DMS153 (cell line): Measurements from ENCODE around the gene GPA33.

Source experiments
- DNase-seq: peaks from one replicate; lab custom pipeline; 2025; lab: John Stamatoyannopoulos, UW

GPA33 gene, protein sequence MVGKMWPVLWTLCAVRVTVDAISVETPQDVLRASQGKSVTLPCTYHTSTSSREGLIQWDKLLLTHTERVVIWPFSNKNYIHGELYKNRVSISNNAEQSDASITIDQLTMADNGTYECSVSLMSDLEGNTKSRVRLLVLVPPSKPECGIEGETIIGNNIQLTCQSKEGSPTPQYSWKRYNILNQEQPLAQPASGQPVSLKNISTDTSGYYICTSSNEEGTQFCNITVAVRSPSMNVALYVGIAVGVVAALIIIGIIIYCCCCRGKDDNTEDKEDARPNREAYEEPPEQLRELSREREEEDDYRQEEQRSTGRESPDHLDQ

GRCh38 chr1:167090314-167090942, at the start of gene GPA33:
Gene GPA33, minus strand, starts transcription at chr1:167090377. Its CDS starts 90 bp downstream, at chr1:167090287.
- DNase-seq, result peak; percentile 35

- no peak for DNase-seq
Observed at GRCh38 chr1:167138703-167139102, 48.5 kb upstream of the GPA33 start.

- no peak for DNase-seq
Observed at GRCh38 chr1:167137793-167138510, 47.8 kb upstream of the GPA33 start.

DNA sequence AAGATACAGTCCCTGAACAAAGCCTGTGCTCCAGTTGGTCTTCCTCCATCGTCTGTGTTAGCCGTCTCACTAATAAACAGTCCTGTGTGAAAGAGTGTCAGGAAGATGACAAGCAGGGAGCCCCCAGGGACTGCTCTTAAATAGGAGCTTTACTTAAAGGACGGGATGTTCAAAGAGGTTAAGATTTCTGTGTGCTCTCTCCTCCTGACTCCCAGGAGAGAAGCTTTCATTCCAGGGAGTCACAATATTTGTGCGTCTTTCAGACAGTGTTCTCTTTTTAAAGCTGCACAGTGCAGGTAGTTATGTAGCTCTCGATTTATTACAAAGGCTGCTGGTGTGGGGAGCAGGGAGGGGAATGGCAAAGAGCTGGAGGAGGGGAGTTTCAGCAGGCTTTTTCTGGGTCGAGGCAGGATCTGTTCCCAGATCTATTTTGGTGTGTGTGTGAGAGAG, 47.2 kb upstream of the GPA33 start:
- no peak for DNase-seq

GRCh38 chr1:167136806-167137205, 46.6 kb upstream of the GPA33 start:
- DNase-seq, result no peak

GRCh38 chr1:167136191-167136614, 46.0 kb upstream of the GPA33 start:
- DNase-seq, result no peak

DNA sequence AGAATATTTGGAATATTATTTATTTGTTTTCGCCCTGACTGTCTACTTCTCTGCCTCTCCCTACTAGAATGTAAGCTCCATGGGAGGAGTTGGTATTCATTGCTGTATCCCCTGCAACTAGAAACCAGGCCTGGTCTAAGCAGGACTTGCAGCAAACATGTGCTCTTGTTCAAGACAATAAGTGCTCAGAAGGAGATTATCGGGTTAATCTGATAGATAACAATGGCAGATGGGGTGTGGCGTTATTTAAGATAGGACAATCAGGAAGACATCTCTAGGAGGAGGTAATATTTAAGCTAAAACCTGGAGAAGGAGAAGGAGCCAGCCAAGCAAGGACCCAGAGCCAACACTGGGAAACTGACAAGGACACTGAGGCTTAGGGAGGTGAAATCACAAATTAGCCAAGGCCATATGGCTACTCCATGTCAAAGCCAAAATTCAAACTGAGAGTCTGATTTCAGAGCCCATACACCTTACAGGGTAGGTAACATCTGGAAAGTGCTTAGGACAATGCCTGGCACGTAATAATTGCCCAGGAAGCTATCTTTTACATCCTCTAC, 45.2 kb upstream of the GPA33 start:
- DNase-seq, result no peak

- DNase-seq, result no peak
Observed at GRCh38 chr1:167132301-167133010, 42.3 kb upstream of the GPA33 start.

DNA sequence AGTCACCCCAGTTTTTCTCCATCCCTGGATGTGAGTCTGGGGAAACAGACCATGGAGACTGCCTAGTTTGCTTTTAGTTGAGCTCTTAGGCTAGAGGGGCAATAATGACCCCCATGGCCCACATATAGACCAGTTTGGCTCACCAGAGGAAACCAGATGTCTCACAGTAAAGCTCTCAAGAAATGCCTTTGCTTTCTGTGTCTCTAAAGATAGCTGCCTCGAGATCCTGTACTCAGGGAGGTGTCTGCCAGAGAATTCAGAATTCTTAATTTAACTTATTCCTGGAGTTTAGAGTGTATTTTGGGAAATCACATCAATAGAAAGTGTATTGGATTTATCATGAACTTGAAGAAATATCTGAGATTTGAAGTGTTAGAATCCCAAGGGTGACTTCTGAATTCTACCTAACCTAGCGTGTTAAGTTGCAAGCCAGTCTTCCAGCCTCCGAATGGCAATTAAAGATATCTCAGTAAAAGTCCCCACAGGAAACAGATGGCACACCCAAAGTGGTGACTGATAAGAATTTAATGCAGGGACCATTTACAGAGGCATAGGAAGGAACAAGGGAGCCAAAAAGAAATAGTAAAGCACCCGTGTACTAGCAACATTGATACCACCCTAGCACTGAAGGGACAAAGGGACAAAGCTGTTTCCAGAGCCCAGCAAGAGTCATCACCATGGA, 40.8 kb upstream of the GPA33 start:
- no peak for DNase-seq

DNA sequence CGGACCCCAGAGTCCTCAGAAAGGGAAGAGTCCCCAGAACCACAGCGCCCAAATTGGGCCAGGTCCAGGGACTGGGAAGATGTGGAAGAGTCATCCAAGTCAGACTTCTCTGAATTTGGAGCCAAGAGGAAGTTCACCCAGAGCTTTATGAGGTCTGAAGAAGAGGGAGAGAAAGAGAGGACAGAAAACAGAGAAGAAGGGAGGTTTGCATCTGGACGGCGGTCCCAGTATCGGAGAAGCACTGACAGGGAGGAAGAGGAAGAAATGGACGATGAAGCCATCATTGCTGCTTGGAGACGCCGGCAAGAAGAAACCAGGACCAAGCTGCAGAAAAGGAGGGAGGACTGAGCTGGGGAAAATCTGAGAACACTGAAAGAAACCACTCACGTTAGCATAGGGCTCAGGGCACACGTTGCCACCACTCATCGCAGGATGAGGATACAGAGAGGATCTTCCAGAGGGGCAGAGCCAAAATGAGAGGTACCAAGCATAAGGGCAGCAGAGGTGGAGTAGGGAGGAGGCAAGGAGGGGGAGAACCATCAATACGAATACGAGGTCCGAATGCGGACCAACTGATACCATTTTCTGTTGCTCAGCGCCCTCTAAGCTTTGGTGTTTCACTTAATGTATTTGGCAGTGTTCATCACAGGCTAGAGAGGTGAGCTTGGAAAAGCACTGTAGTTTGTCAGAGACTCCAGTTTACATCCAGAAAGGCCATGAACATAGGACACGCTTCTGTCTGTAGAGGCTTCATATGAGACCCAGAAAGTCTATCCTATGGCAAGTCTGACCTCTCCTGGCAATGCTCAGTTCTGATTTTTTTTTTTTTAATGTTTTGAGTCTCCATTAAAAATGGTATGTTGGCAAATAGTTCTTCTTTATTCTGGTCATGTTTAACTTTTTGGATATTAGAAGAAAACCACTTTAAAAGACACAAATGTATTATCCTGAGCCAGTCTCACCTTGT, 38.4 kb upstream of the GPA33 start:
- DNase-seq, result peak; percentile 9

DNA sequence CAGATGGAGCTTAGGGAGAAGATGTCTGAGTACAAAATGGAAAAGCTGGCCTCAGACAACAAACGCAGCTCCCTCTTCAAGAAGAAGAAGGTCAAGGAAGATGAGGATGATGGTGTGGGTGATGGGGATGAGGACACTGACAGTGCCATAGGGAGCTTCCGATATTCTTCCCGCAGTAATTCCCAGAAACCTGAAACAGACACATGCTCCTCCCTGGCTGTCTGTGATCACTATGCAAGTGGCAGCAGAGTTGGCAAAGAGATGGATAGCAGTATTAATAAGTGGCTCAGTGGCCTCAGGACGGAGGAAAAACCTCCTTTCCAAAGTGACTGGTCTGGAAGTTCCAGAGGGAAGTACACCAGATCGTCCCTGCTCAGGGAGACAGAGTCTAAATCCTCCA, 37.5 kb upstream of the GPA33 start:
- DNase-seq, result no peak

DNA sequence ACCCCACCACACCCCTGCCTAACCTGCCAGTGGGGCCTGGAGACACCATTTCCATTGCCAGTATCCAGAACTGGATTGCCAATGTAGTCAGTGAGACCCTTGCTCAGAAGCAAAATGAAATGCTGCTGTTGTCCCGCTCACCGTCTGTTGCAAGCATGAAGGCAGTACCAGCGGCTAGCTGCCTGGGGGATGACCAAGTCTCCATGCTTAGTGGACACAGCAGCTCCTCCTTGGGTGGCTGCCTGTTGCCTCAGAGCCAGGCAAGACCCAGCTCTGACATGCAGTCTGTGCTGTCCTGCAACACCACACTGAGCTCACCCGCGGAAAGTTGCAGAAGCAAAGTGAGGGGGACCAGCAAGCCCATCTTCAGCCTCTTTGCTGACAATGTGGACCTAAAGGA, 37.1 kb upstream of the GPA33 start:
- no peak for DNase-seq

DNA sequence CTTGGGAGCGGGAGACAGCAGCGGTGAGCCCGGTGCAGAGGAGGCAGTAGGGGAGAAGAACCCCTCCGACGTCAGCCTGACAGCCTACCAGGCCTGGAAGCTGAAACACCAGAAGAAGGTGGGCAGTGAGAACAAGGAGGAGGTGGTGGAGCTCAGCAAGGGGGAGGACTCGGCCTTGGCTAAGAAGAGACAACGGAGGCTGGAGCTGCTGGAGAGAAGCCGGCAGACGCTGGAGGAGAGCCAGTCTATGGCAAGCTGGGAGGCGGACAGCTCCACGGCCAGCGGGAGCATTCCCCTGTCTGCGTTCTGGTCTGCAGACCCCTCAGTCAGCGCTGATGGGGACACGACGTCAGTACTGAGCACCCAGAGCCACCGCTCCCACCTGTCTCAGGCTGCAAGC, 36.6 kb upstream of the GPA33 start:
- no peak for DNase-seq

DNA sequence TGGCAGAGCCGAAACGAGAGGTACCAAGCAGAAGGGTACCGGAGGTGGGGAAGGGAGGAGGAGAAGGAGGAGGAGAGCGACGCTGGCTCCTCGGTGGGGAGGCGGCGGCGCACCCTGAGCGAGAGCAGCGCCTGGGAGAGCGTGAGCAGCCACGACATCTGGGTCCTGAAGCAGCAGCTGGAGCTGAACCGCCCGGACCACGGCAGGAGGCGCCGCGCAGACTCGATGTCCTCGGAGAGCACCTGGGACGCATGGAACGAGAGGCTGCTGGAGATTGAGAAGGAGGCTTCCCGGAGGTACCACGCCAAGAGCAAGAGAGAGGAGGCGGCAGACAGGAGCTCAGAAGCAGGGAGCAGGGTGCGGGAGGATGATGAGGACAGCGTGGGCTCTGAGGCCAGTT, 36.1 kb upstream of the GPA33 start:
- DNase-seq, result no peak

- DNase-seq, result no peak
Observed at GRCh38 chr1:167122568-167122967, 32.4 kb upstream of the GPA33 start.

DNA sequence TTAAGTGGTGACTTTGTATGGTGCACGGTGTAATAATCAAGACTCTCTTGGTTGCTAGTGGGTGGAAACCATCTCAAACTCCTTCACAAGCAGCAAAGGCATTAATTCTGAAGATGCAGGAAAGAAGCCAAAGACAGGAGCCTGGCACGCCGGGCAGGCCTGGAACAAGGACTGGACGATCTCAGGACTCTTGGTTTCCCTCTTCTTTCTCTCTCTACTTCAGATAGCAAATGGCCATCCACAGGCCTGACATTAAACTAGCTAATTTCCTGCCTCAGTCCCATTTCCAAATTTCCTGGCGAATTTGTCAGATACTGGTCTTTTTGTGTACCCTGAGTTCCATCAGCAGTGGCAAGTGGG, 31.9 kb upstream of the GPA33 start:
- DNase-seq, result no peak

GRCh38 chr1:167121375-167122120, 31.4 kb upstream of the GPA33 start:
- DNase-seq, result peak; percentile 51

- DNase-seq, result no peak
Observed at GRCh38 chr1:167120899-167121298, 30.7 kb upstream of the GPA33 start.

DNA sequence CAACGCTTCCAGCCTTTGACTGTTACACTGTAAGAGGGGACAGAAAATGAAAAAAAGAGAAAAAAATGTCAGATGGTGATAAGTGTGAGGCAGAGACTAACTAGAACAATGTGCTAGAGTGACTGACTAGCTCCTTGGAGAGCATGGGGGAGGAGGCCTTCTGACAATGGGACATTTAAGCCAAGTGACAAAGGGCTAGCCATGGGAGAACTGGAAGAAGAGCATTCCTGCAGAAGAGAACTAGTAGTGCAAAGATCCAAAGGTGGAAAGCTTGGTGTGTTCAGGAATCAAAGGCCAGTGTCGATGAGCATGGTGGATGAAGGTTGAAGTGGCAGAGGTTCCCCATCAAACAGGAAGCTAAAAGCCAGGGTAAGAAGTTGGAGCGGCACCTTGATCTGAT, 29.5 kb upstream of the GPA33 start:
- DNase-seq, result no peak

- DNase-seq, result no peak
Observed at GRCh38 chr1:167118188-167118587, 28.0 kb upstream of the GPA33 start.
